Ovary (tissue), 3 donors: Measurements from ENCODE around the gene CAMTA1.

Experiments used
- CTCF ChIP-seq, 3 donors: fragments of 450-650 bp in 2 of 3; fragments of 200-600 bp in 1 of 3; IDR thresholded peaks; one replicate each; pipeline versions ENCODE4 v1.5.1 to v1.8.0; 2016 to 2022; ENCODE audit warnings: antibody characterized with exemption in 3 of 3, mild to moderate bottlenecking in 1 of 3
- POLR2A ChIP-seq: fragments of 450-650 bp; IDR thresholded peaks from one replicate; pipeline ENCODE4 v1.6.1; 2017; ENCODE audit warnings: antibody characterized with exemption, mild to moderate bottlenecking, moderate library complexity
- donor health status: DM: no; HTN: no; CAD: no.

- TF ChIP-seq CTCF (IDR thresholded peaks at IDR 0.05) (no peak), POLR2A (no peak)
Observed at GRCh38 chr1:7236844-7237515, 451.7 kb downstream of the CAMTA1 start.
